Heart left ventricle (tissue), 13 donors: ENCODE results near the gene PHLPP1.

Source experiments
- POLR2A ChIP-seq, 2 donors: fragments of 450-650 bp; IDR thresholded peaks; one replicate each; pipeline ENCODE4 v1.6.1; 2017; ENCODE audit warnings: antibody characterized with exemption in 2 of 2, mild to moderate bottlenecking in 2 of 2, moderate library complexity in 2 of 2
- TF ChIP-seq, protein P1 (sequence below), 12 donors: fragments of 200-600 bp; sonication (generic) in 4 of 12; IDR thresholded peaks; one replicate each; pipeline versions ENCODE4 v1.5.0 to v1.8.0; 2018 to 2022; ENCODE audit warnings: antibody characterized with exemption in 12 of 12, mild to moderate bottlenecking in 5 of 12
- donor health status: ischemic (EF 13 %, LVEDD 7.1; RV severe dilation, severe dysfunction).
- donor health status: DM: no; HTN: yes; CAD: no.
- donor health status: DM: no; HTN: no; CAD: no.
- donor health status: ischemic (EF 25% LVEDD 6.9; RV normal size, moderate dysfunction).
- donor health status: ischemic (EF 25% LVEDD 5.7; RV mildly dilated, moderate dysfunction).
- donor health status: ischemic (EF 35%, LVEDD 5.7; RV mildly dilated, moderate dysfunction).
- donor health status: nonischemic (EF 11% LVEDD 7.7; RV severe dilation, severe dysfunction).
- donor health status: DM: yes; HTN: yes; CAD: no.
- donor health status: PGD.
- donor health status: ischemic (EF 29% LVEDD 5.4; RV normal size, mild dysfunction).
- donor health status: nonischemic (EF 23%, LVEDD 6.1; RV moderate dilation, normal function).

DNA sequence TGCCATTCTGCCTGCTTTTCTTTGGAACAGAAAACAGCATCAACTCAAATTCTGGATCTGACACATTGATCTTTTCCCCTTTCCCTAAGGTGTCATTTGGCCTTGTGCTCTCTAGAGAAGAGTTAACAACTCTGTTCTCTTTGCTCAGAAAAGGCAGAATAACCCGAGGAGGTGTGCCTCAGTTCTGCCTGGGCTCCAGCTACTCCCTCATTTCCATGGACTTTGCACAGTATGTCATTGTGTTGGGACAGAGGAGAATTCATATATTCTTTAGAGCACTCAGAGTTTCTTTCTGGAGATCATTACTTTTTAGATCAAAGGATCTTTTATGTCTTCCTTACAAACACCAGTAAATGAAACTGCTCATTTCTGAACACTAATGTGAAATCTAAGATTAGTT lies 249.1 kb downstream of the PHLPP1 start:
- no peak for TF ChIP-seq POLR2A (IDR thresholded peaks at IDR 0.05)
- TF ChIP-seq, protein P1, sequence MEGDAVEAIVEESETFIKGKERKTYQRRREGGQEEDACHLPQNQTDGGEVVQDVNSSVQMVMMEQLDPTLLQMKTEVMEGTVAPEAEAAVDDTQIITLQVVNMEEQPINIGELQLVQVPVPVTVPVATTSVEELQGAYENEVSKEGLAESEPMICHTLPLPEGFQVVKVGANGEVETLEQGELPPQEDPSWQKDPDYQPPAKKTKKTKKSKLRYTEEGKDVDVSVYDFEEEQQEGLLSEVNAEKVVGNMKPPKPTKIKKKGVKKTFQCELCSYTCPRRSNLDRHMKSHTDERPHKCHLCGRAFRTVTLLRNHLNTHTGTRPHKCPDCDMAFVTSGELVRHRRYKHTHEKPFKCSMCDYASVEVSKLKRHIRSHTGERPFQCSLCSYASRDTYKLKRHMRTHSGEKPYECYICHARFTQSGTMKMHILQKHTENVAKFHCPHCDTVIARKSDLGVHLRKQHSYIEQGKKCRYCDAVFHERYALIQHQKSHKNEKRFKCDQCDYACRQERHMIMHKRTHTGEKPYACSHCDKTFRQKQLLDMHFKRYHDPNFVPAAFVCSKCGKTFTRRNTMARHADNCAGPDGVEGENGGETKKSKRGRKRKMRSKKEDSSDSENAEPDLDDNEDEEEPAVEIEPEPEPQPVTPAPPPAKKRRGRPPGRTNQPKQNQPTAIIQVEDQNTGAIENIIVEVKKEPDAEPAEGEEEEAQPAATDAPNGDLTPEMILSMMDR (IDR thresholded peaks at IDR 0.05), result no peak
